B cell (primary cell): ENCODE results near the gene KIAA0319L. TPM values are rescaled to one million over a fixed set of nuclear protein-coding genes. Genes with fewer than 3 reads are reported as not detected.
"Not testable (repeated sequence)": the region's sequence is repeated elsewhere in the genome, so short reads cannot be mapped to it uniquely, and the experiment has no call there.

Experiments
- ATAC-seq: fragments of 200-7000 bp; cut with Tn5 transposase; one replicate; pipeline ENCODE4 v1.10.0; 2021; ENCODE audit warnings: low read depth, mild to moderate bottlenecking, moderate number of reproducible peaks, moderate library complexity
- CTCF ChIA-PET: fragments of 350-600 bp; sonication (Branson Sonifier 250); formaldehyde crosslinking; loops from one replicate; lab custom pipeline; 2021; ENCODE audit warnings: antibody characterized with exemption, inconsistent platforms; lab: Charles Lee
- POLR2A ChIA-PET: fragments of 350-600 bp; sonication (Branson Sonifier 250); formaldehyde crosslinking; loops from one replicate; lab custom pipeline; 2021; ENCODE audit warnings: antibody characterized with exemption; lab: Charles Lee
- DNase-seq: peaks from one replicate; pipeline ENCODE4 v3.0.0; 2013
- H2AFZ ChIP-seq: 2 replicates; pipeline ENCODE4 v1.6.1; 2012; ENCODE audit warnings: mild to moderate bottlenecking, low read depth, low read length; ENCODE audit not compliant: insufficient read depth, poor library complexity, severe bottlenecking
- H3K27ac ChIP-seq, 2 donors: 1 replicate in 1 of 2; 2 replicates in 1 of 2; pipeline ENCODE4 v1.5.1; 2012 to 2013; ENCODE audit warnings: low read length in 2 of 2, mild to moderate bottlenecking in 2 of 2, moderate library complexity in 1 of 2
- H3K27me3 ChIP-seq, 4 experiments: fragments of 200-600 bp in 1 of 4; sonication (generic) in 1 of 4; replicated peaks in 1 of 4; 1 replicate in 2 of 4; 2 replicates in 2 of 4; pipeline versions ENCODE4 v1.6.1 to v1.7.0; 2013 to 2016; ENCODE audit warnings: low read length in 3 of 4, mild to moderate bottlenecking in 2 of 4, mixed read lengths in 1 of 4, moderate library complexity in 1 of 4; ENCODE audit not compliant: insufficient read depth in 4 of 4, control insufficient read depth in 3 of 4; ENCODE audit errors: control extremely low read depth in 1 of 4
- H3K36me3 ChIP-seq, 2 experiments: replicated peaks in 1 of 2; 1 replicate in 1 of 2; 2 replicates in 1 of 2; pipeline versions ENCODE4 v1.6.1 to v1.7.1; 2013; ENCODE audit warnings: low read length in 1 of 2; ENCODE audit not compliant: insufficient read depth in 2 of 2, control insufficient read depth in 1 of 2; ENCODE audit errors: control extremely low read depth in 1 of 2, extremely low read depth in 1 of 2
- H3K4me1 ChIP-seq, 2 donors: fragments of 200-600 bp in 1 of 2; sonication (generic) in 1 of 2; 1 replicate in 1 of 2; 2 replicates in 1 of 2; pipeline versions ENCODE4 v1.5.1 to v1.6.1; 2013 to 2017; ENCODE audit warnings: low read length in 2 of 2; ENCODE audit not compliant: control insufficient read depth in 2 of 2, insufficient read depth in 2 of 2
- H3K4me2 ChIP-seq: replicated peaks from 2 replicates; pipeline ENCODE3; 2012; ENCODE audit warnings: mild to moderate bottlenecking, low read depth, low read length; ENCODE audit not compliant: poor library complexity, severe bottlenecking
- H3K4me3 ChIP-seq, 5 experiments: fragments of 200-600 bp in 1 of 5; sonication (generic) in 1 of 5; 1 replicate in 3 of 5; 2 replicates in 2 of 5; pipeline versions ENCODE4 v1.5.1 to v1.7.0; 2011 to 2016; ENCODE audit warnings: low read length in 4 of 5, mild to moderate bottlenecking in 4 of 5, low read depth in 2 of 5, control low read depth in 1 of 5, moderate library complexity in 1 of 5; ENCODE audit not compliant: insufficient read depth in 1 of 5; ENCODE audit errors: control extremely low read depth in 1 of 5, extremely low read depth in 1 of 5
- H3K79me2 ChIP-seq: fragments of 200-600 bp; sonication (generic); one replicate; pipeline ENCODE4 v1.6.0; 2016; ENCODE audit warnings: low read length; ENCODE audit not compliant: control insufficient read depth, insufficient read depth
- H3K9ac ChIP-seq: fragments of 200-600 bp; sonication (generic); 2 replicates; pipeline ENCODE4 v1.6.1; 2017; ENCODE audit warnings: mild to moderate bottlenecking, low read length, moderate library complexity
- H3K9me3 ChIP-seq, 3 donors: one replicate each; pipeline versions ENCODE4 v1.6.1 to v1.7.1; 2013; ENCODE audit warnings: low read length in 2 of 3; ENCODE audit not compliant: control insufficient read depth in 2 of 3, insufficient read depth in 1 of 3; ENCODE audit errors: control extremely low read depth in 1 of 3
- H4K20me1 ChIP-seq: 2 replicates; pipeline ENCODE4 v1.6.0; 2012; ENCODE audit warnings: mild to moderate bottlenecking, low read length; ENCODE audit not compliant: insufficient read depth, control insufficient read depth, poor library complexity, severe bottlenecking
- H3K27ac Mint-ChIP-seq: one replicate; pipeline ENCODE4 v1.8.0; 2021; ENCODE audit warnings: mixed read lengths
- H3K27me3 Mint-ChIP-seq: one replicate; pipeline ENCODE4 v1.8.0; 2021; ENCODE audit warnings: mixed read lengths
- H3K4me1 Mint-ChIP-seq: one replicate; pipeline ENCODE4 v1.8.0; 2021; ENCODE audit warnings: mixed read lengths
- H3K4me3 Mint-ChIP-seq: one replicate; pipeline ENCODE4 v1.8.0; 2021; ENCODE audit warnings: mixed read lengths
- H3K9me3 Mint-ChIP-seq: one replicate; pipeline ENCODE4 v1.8.0; 2022; ENCODE audit warnings: mixed read lengths; ENCODE audit not compliant: insufficient read depth
- EZH2 ChIP-seq: IDR thresholded peaks from 2 replicates; pipeline ENCODE4 v1.6.1; 2012; ENCODE audit warnings: borderline replicate concordance, low read depth, mild to moderate bottlenecking, moderate library complexity, low read length; ENCODE audit not compliant: insufficient read depth, poor library complexity, severe bottlenecking
- WGBS: methylation state at CpG from one replicate; pipeline ENCODE4 v1.1.5; 2013; ENCODE audit warnings: missing lambda C conversion rate; ENCODE audit not compliant: insufficient coverage; 5-methylcytosine and 5-hydroxymethylcytosine counted together
- intact Hi-C: fragments of 100-400 bp; cut with micrococcal nuclease; formaldehyde crosslinking; loops from one replicate; pipeline ENCODE4 v1.10.0; 2022
- polyA plus RNA-seq: library from polyadenylated mRNA; depleted of rRNA; stranded (reverse); fragments of >200 nt; gene quantifications from 2 replicates; pipeline ENCODE4 v1.2.3, GENCODE V29; 2012
- total RNA-seq, 2 donors: library from RNA; stranded (reverse); fragments of 120-200 nt in 1 of 2; gene quantifications; 1 replicate in 1 of 2; 2 replicates in 1 of 2; pipeline versions ENCODE4 v1.2.3 to v1.2.4, GENCODE V29; 2013 to 2022
- TF ChIP-seq, protein P1 (sequence below): fragments of 200-600 bp; IDR thresholded peaks from one replicate; pipeline ENCODE4 v1.8.0; 2022; ENCODE audit warnings: antibody characterized with exemption, mild to moderate bottlenecking

Gene KIAA0319L
- total and polyA plus RNA-seq, 2 donors (not counting 1 experiment from before 2014, with no cell fraction given) = 35.9 to 78.1 TPM

GRCh38 chr1:35577071-35577998, 20.1 kb upstream of the KIAA0319L start:
- Histone ChIP-seq H3K79me2 (no peaks in the 10 kb centered on the region), H3K9ac (peak overlapping the region; percentile 74), H3K4me1 (peaks cover 21 to 39% of the 10 kb centered on the region in 2 donors), H3K27ac (peak overlapping the region; percentile 43 to 62), H3K4me2 (peak overlapping the region; percentile 94), H3K4me3 (peak overlapping the region; percentile 60 to 75 (median 71)), H3K27me3 (peaks cover 0 to 21% (median 6%) of the 10 kb centered on the region in 4 experiments), H3K9me3 (peaks cover 0 to 7% (median 0%) of the 10 kb centered on the region in 3 donors), H3K36me3 (no peaks in the 10 kb centered on the region), H2AFZ (peak overlapping the region; percentile 90), H4K20me1 (no peaks in the 10 kb centered on the region)
- Mint-ChIP-seq H3K4me3 (peak overlapping the region; percentile 91), H3K27me3 (peaks cover 14% of the 10 kb centered on the region), H3K27ac (peak overlapping the region; percentile 90), H3K4me1 (peaks cover 38% of the 10 kb centered on the region), H3K9me3 (no peaks in the 10 kb centered on the region)
- DNase-seq (peak; percentile 81), ATAC-seq (peak; percentile 85)
- POLR2A ChIA-PET = interaction anchor here (1.0 kb wide), 1 partner anchor 65 kb away, joined by 13 read pairs; the partner anchor contains the start of gene PSMB2
- intact Hi-C loops = loop anchor here (2.0 to 5.0 kb wide), 2 partner anchors 21 to 65 kb away; partner anchors contain the start of genes KIAA0319L, NCDN and PSMB2
- WGBS = 1% methylated on average over 70 of the region's 70 CpGs
- no peak for TF ChIP-seq EZH2
- TF ChIP-seq, protein P1, sequence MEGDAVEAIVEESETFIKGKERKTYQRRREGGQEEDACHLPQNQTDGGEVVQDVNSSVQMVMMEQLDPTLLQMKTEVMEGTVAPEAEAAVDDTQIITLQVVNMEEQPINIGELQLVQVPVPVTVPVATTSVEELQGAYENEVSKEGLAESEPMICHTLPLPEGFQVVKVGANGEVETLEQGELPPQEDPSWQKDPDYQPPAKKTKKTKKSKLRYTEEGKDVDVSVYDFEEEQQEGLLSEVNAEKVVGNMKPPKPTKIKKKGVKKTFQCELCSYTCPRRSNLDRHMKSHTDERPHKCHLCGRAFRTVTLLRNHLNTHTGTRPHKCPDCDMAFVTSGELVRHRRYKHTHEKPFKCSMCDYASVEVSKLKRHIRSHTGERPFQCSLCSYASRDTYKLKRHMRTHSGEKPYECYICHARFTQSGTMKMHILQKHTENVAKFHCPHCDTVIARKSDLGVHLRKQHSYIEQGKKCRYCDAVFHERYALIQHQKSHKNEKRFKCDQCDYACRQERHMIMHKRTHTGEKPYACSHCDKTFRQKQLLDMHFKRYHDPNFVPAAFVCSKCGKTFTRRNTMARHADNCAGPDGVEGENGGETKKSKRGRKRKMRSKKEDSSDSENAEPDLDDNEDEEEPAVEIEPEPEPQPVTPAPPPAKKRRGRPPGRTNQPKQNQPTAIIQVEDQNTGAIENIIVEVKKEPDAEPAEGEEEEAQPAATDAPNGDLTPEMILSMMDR = no peak
- CTCF ChIA-PET = interaction anchor here (0.6 to 2.0 kb wide), 5 partner anchors 9 to 149 kb away, joined by 3 to 15 read pairs (median 9); no protein-coding TSS in a partner anchor

DNA sequence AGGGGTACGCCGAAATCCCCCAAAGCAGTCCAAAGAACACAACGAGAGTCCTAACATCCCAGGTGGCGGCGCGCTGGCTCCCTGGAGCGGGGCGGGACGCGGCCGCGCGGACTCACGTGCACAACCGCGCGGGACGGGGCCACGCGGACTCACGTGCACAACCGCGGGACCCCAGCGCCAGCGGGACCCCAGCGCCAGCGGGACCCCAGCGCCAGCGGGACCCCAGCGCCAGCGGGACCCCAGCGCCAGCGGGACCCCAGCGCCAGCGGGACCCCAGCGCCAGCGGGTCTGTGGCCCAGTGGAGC, 19.5 kb upstream of the KIAA0319L start:
- H3K4me3 ChIP-seq = peak overlapping the region in 4 of 5 experiments; percentile 65 to 75 (median 72)
- WGBS = 15% methylated on average over 37 of the region's 37 CpGs
- peak overlapping the region; percentile 94 for H3K4me2 ChIP-seq
- Mint-ChIP-seq H3K27me3 (peaks cover 18% of the 10 kb centered on the region), H3K4me1 (peaks cover 38% of the 10 kb centered on the region), H3K4me3 (peak overlapping the region; percentile 91), H3K27ac (peak overlapping the region; percentile 90)
- ATAC-seq, POLR2A ChIA-PET, DNase-seq, H3K9me3 ChIP-seq, H3K9me3 Mint-ChIP-seq, H3K27ac ChIP-seq, H4K20me1 ChIP-seq, H3K36me3 ChIP-seq, H3K79me2 ChIP-seq: not testable (repeated sequence)
- CTCF ChIA-PET = interaction anchor here (0.8 kb wide), 1 partner anchor 10 kb away, joined by 3 read pairs; no protein-coding TSS in a partner anchor
- H3K4me1 ChIP-seq = peaks cover 21 to 39% of the 10 kb centered on the region in 2 donors
- intact Hi-C loops = loop anchor here (2.0 to 5.0 kb wide), 2 partner anchors 20 to 66 kb away; partner anchors contain the start of genes KIAA0319L, NCDN and PSMB2
- peak overlapping the region; percentile 90 for H2AFZ ChIP-seq
- peak overlapping the region; percentile 74 for H3K9ac ChIP-seq
- H3K27me3 ChIP-seq = peaks cover 0 to 21% (median 6%) of the 10 kb centered on the region in 4 experiments
